ENCODE results near the gene WWTR1.

WWTR1 gene

DNA sequence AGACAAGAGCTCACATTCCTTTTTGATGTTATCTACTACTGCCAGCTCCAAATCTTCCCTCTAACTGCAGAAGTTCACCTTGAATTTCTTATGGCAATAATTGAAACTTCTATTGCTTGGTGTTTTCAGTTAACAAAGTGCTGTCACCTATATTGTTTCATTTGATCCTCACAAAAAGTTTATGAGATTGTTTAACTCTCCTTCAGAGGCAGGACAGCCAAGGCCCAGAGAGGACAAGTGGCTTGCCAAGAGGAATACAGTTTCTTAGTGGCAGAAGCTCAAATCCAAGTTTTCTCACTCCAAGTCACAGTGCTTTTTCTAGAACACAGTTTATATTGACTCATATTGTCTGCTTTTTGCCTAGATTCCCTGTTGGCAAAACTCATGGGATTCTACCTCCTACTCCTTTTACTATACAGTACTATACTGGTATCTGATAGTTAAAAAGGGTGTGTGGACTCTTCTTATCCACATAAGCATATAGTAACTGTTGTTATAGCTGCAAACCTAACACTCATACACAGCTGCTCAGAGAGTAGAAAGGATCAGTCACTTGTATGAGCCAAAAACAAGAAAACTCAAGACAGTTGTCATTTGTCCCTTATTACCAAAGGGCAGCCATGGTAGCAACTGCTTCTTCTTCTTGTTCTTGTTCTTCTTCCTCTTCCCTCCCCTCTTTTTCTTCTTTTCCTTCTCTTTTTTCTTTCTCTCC, 167.4 kb downstream of the WWTR1 start:
- DNase-seq, result no peak

- no peak for DNase-seq
These were observed 168.7 kb downstream of the WWTR1 start for GRCh38 chr3:149489060-149489690.

- no peak for DNase-seq
These were observed 170.1 kb downstream of the WWTR1 start for GRCh38 chr3:149487598-149488197.

- no peak for DNase-seq
These were observed 171.1 kb downstream of the WWTR1 start for GRCh38 chr3:149486726-149487125.

DNA sequence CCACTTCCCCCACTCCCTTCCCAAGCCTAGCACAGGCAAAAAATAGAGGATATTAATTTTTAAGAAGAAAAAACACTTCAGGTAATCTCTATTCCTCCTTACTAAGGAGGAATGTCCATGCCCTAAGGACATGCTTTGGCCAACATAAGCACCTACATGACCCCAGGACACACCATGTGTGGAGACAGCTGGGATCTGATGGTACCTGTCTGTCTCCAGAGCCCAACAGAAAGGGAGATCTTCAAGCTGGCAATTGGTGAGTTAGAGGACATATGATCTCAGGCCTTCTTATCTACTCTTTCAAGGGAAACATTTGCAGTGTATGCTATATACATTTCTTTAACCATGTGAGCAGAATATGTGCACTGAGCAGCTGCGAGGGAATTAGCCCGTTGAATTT, 176.3 kb downstream of the WWTR1 start:
- no peak for DNase-seq

GRCh38 chr3:149481056-149481455, 176.8 kb downstream of the WWTR1 start:
- DNase-seq, result no peak

GRCh38 chr3:149480326-149481017, 177.4 kb downstream of the WWTR1 start:
- no peak for DNase-seq

DNA sequence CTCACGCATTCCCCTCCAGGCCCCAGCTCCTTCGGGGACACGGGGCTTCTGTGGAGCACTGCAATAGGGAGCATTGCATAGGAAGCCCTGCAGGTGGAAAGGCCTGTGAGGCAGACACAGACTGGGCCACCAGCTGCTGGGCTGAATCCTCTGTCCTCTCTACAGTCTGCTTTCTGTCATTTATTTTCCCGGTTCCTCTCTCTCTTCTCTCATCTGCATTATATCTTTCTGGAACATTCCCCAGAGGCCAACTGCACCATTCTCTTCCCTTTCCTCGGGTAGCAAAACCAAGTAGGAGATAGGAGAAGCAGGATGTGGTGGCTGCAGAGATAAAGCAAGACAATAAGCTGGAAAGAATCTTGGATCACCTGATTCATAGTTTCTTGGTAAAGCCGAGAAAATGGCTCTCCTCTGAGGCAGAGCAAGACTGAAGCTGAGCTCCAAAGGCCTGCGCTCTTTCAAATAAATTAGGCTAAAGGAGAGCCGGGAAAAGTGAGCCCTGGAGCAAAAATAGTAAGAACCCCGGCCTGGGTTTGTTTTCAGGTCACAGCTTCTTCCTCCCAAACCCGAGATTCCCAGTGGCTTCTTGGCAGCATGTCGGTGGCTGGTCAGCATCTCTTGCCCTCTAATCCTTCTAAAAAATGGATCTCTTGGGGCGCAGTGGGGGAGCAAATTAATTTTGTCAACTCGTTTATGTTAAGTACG, 178.1 kb downstream of the WWTR1 start:
- no peak for DNase-seq

GRCh38 chr3:149476225-149476624, 181.6 kb downstream of the WWTR1 start:
- no peak for DNase-seq

- no peak for DNase-seq
These were observed 182.3 kb downstream of the WWTR1 start for GRCh38 chr3:149475451-149476060.

DNA sequence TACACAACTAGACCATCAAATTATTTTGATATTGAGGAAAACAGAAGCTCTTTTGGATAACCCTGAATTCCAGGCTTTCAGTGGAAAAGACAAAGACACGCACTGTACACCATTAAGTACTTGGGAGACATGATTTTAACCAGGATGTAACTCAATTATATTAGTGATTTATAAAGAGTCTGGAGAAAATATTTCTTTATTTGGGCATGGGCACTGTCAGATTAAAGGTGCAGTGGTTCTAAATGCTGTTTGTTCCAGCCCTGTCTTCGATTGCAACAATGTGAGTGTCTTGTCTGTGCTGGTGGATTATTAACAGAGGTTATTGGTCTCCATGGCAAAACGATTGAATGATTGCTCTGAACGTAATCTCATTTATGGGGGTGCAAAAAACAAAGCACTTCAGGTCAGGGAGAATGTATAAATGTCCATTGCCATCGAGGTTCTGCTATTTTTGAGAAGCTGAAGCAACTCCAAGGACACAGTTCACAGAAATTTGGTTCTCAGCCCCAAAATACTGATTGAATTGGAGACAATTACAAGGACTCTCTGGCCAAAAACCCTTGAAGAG, 183.5 kb downstream of the WWTR1 start, which contains the start of gene TM4SF4:
TM4SF4 (plus strand) TSS at position 448 of the 568 bp plus-strand sequence. CDS start 181 bp downstream, outside the sequence.
- no peak for DNase-seq

DNA sequence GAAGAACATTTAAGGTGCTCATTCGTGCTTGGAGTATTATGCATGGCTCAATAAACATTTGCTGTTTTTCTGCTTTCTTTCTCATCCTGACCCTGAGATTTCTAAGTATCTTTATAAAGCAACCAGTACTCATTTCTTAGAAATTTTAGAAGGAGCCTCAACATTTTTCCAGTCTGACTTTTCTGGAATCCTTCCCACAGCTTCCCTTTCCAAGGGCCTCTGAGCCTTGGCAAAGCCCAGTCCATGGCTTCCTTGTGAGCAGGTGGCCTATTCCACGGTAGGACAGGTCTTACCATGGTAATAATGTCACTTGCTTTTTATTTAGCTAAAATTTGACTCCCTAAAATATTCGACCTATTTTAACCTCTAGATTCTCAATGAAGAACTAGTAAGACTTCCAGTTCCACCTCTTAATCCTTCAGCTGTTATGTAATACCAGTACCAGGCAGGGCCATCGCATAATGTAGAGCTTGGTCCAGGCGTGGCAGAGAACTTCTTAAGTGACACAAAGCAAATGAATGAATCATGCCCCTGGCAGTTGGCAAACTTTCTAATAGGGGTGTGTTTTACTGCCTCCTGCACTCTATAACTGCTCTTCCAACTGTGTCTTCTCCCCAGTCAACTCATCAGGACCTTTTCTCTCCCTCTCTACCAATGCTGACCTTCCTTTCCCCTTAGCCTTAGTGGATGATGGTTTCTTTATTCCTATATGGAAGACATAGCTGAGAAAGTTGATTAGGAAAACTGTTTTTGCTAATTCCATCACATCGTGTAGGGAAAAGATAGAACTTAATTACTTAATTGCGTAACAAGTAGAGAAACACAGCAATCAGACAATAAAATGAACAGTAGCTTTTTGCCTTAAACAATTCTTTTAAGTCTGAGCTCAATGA, 184.2 kb downstream of the WWTR1 start:
- no peak for DNase-seq

GRCh38 chr3:149472030-149472797, 185.6 kb downstream of the WWTR1 start:
- no peak for DNase-seq

- no peak for DNase-seq
These were observed 187.4 kb downstream of the WWTR1 start for GRCh38 chr3:149470381-149470780.

DNA sequence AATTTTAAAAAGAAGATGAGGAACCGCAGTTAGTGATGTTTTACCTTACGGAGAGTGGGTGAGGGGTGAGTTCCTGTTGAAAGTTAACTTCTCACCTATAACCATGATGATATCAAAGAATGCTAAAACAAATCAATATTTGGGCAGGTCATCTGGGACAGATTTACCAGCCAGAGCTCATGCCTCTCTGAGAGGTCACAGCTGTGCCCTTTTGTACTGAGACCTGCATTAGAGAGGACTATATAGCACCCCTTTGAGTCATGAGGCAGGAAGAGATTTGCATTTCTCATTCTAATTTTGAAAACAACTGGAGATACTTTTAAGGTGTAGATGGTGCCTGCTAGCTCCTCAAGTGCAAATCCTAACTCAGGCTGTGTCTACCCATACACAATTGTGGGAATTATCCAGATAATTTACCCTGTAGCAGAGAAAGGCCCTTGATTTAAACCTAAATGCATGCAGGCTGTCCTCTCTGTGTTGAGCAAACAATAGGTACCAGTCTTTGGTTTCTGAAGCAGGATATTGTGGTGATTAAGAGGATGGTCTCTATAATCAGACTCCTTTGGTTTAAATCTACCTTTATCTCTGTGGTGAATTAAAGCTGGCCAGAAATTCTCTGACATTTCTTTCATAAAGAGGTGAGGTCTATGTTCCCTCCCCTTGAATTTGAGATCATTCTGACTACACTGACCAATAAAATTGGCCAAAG, 189.2 kb downstream of the WWTR1 start:
- DNase-seq, result no peak

All from NCI-H2171 treated with DMSO at 0.1 percent for 48 hours (cell line).